OCI-LY7 (cell line): ENCODE data around the gene CMSS1. TPM values are rescaled to one million over a fixed set of nuclear protein-coding genes. Genes with fewer than 3 reads are reported as not detected.

Experiments
- BruUV-seq: library from RNA; stranded (reverse); fragments of 400-500 nt; replicated peaks from 2 replicates; lab custom pipeline; 2021; lab: Mats Ljungman, UMichigan
- CTCF ChIA-PET: fragments of 300-600 bp; sonication (Branson Sonifier 250); formaldehyde crosslinking; loops from one replicate; lab custom pipeline; 2022; ENCODE audit warnings: antibody characterized with exemption; ENCODE audit not compliant: unreplicated experiment; lab: Charles Lee
- POLR2A ChIA-PET: fragments of 300-600 bp; sonication (Branson Sonifier 250); formaldehyde crosslinking; loops from one replicate; lab custom pipeline; 2022; ENCODE audit warnings: antibody characterized with exemption; lab: Charles Lee
- DNase-seq: peaks from one replicate; pipeline ENCODE4 v3.0.0-alpha.2; 2015; ENCODE audit warnings: low spot score
- H2AFZ ChIP-seq: fragments of 200-600 bp; sonication (generic), shearing (Covaris generic); 2 replicates; pipeline ENCODE4 v1.6.1; 2014; ENCODE audit warnings: mild to moderate bottlenecking, antibody characterized with exemption, low read length, moderate library complexity
- H3K27ac ChIP-seq: fragments of 200-600 bp; sonication (generic); 2 replicates; pipeline ENCODE4 v1.5.1; 2014; ENCODE audit warnings: mixed run types, low read depth, mild to moderate bottlenecking, moderate library complexity, low read length, inconsistent platforms; ENCODE audit not compliant: poor library complexity, severe bottlenecking
- H3K36me3 ChIP-seq: fragments of 200-600 bp; sonication (generic); 2 replicates; pipeline ENCODE4 v1.6.1; 2014; ENCODE audit warnings: mild to moderate bottlenecking, antibody characterized with exemption, low read length, moderate library complexity, mixed read lengths; ENCODE audit not compliant: insufficient read depth
- H3K4me1 ChIP-seq: fragments of 200-600 bp; sonication (generic); 2 replicates; pipeline ENCODE4 v1.5.1; 2014; ENCODE audit warnings: mild to moderate bottlenecking, low read length; ENCODE audit not compliant: insufficient read depth, poor library complexity, severe bottlenecking
- H3K4me2 ChIP-seq: fragments of 200-600 bp; sonication (generic); 2 replicates; pipeline ENCODE4 v1.6.1; 2014; ENCODE audit warnings: mild to moderate bottlenecking, low read length
- H3K4me3 ChIP-seq: fragments of 200-600 bp; sonication (generic); 2 replicates; pipeline ENCODE4 v1.5.1; 2014; ENCODE audit warnings: mild to moderate bottlenecking, low read depth, low read length; ENCODE audit not compliant: poor library complexity, severe bottlenecking
- H3K79me2 ChIP-seq: fragments of 200-600 bp; sonication (generic); 2 replicates; pipeline ENCODE4 v1.6.1; 2016; ENCODE audit warnings: low read depth, mild to moderate bottlenecking, low read length, moderate library complexity, mixed read lengths; ENCODE audit not compliant: insufficient read depth
- H3K9me2 ChIP-seq: fragments of 200-600 bp; sonication (generic); 2 replicates; pipeline ENCODE4 v1.6.1; 2016; ENCODE audit warnings: mild to moderate bottlenecking, low read length, mixed read lengths; ENCODE audit not compliant: insufficient read depth
- H3K9me3 ChIP-seq: fragments of 200-600 bp; sonication (generic); 2 replicates; pipeline ENCODE4 v1.6.1; 2014; ENCODE audit warnings: mild to moderate bottlenecking, mixed run types, low read length, mixed read lengths
- H4K20me1 ChIP-seq: fragments of 200-600 bp; sonication (generic); 2 replicates; pipeline ENCODE4 v1.6.1; 2014; ENCODE audit warnings: mild to moderate bottlenecking, antibody characterized with exemption, low read length, moderate library complexity, mixed read lengths; ENCODE audit not compliant: insufficient read depth
- CTCF ChIP-seq: fragments of 200-600 bp; sonication (generic); conservative IDR thresholded peaks from 2 replicates; pipeline ENCODE4 v1.5.1; 2014; ENCODE audit warnings: mild to moderate bottlenecking, antibody characterized with exemption, low read length, moderate library complexity, mixed read lengths
- EZH2phosphoT487 ChIP-seq: fragments of 200-600 bp; sonication (generic); IDR thresholded peaks from 2 replicates; pipeline ENCODE4 v1.6.1; 2018; ENCODE audit warnings: low read depth, borderline replicate concordance, mild to moderate bottlenecking, mixed run types, antibody characterized with exemption, low read length, moderate library complexity, mixed read lengths
- intact Hi-C: fragments of 100-400 bp; cut with micrococcal nuclease; formaldehyde crosslinking; loops from one replicate; pipeline ENCODE4 v1.10.0; 2022; ENCODE audit not compliant: unreplicated experiment
- total RNA-seq, 2 experiments: library from RNA; depleted of rRNA in 1 of 2; stranded (reverse); fragments of >200 nt in 1 of 2; shearing (Covaris generic) in 1 of 2; gene quantifications; 2 replicates each; pipeline ENCODE4 v1.2.3, GENCODE V29; 2014 to 2022

Gene CMSS1
- total RNA-seq, 2 experiments from 2014 or later, result 25.7 to 46.6 TPM

DNA sequence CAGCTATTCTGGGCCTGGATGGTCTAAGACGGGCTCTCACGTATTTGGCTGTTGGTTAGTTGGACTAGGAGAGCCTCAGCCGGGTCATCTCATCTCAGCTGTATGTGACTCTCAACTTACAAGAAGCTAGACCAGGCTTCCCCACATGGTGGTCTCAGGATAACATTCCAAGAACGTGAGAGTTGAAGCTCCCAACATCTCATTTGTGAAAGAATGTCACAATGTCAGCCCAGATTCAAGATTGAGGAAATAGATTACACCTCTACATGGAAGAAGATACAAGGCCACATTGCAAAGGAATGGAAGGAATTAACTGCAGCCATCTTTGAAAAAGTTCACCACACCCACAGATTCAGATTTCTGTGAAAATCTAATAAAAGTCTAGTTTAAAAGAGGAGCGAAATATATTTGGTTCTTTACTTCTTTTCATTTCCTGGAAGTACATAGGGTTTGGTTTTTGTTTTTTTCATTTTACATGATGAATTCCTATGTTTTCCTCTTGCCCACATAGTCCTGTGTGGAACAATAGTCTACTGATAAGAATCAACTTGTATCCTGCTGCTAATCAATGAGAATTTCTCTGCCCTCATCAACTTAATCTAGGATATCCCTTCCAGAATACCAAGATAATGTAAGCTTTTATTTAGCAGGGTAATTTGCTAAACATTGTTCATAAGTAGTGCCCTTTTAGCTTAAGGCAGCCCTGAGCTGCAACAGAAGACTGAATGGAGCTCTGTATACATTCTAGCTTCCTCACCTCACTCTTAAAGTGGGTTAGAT lies 116.5 kb downstream of the CMSS1 start:
- DNase-seq, result no peak
- no peak overlapping the region for H3K4me3 ChIP-seq
- no peaks in the 10 kb centered on the region for H3K79me2 ChIP-seq
- no peak overlapping the region for H2AFZ ChIP-seq
- no peaks in the 10 kb centered on the region for H3K4me1 ChIP-seq
- H3K27ac ChIP-seq, result no peak overlapping the region
- H3K9me2 ChIP-seq, result no peaks in the 10 kb centered on the region
- TF ChIP-seq EZH2phosphoT487 (no peak), CTCF (no peak)
- CTCF ChIA-PET, result no interaction called here
- H3K36me3 ChIP-seq, result no peaks in the 10 kb centered on the region
- no TSS peak for BruUV-seq
- H3K4me2 ChIP-seq, result no peak overlapping the region
- no peaks in the 10 kb centered on the region for H3K9me3 ChIP-seq
- intact Hi-C loops, result no loop called here
- H4K20me1 ChIP-seq, result no peaks in the 10 kb centered on the region
- POLR2A ChIA-PET, result no interaction called here

DNA sequence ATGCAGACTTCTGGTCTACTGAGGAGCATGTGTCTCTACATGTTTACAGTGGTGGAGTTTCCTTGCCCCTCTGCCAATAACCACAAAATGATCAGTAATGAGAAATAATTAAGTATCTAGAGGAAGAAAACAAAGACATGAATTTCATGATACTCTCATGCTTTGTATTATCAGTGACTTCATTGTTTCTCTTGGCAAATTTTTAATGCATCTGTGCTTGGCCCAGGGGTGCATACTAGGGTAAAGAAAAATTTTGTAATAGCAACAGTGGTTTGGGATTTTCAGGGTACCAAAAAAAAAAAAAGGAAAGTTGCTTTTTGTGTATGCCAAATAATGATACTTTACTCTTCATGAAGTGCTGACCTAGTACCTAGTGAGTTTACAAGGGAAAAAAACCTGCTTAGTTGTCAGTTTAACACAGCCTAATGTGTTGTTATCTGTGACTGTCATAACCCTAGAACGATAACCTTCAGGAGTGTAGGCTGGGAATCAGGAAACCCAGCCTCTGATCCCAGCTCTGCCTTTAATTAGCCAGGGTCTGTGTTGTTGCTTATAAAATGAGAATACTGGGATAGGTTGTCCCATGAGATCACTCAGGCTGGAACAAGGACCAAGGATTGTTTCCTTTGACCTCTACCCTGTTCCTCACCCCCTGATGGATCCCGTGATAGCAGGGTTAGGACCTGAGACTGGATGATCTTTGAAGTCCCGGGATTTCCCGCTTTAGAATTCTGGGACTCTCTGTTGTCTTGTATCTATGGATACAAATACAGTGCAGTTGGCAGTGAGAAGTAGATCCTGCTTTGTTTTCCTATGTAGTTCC lies 117.5 kb downstream of the CMSS1 start:
- TF ChIP-seq CTCF (no peak), EZH2phosphoT487 (no peak)
- POLR2A ChIA-PET, result no interaction called here
- H3K9me2 ChIP-seq, result no peaks in the 10 kb centered on the region
- BruUV-seq, result no TSS peak
- intact Hi-C loops, result no loop called here
- no peak for DNase-seq
- H3K4me3 ChIP-seq, result no peak overlapping the region
- CTCF ChIA-PET, result no interaction called here
- no peak overlapping the region for H2AFZ ChIP-seq
- H3K4me1 ChIP-seq, result no peaks in the 10 kb centered on the region
- H3K36me3 ChIP-seq, result no peaks in the 10 kb centered on the region
- no peaks in the 10 kb centered on the region for H3K79me2 ChIP-seq
- no peaks in the 10 kb centered on the region for H3K9me3 ChIP-seq
- no peaks in the 10 kb centered on the region for H4K20me1 ChIP-seq
- H3K4me2 ChIP-seq, result no peak overlapping the region
- H3K27ac ChIP-seq, result no peak overlapping the region
